ENCODE results near the gene ARHGAP24. TPM values are rescaled to one million over a fixed set of nuclear protein-coding genes. Genes with fewer than 3 reads are reported as not detected.
A peak's percentile ranks its signal among the peaks of the same experiment; 100 is the strongest.

ARHGAP24 gene
- total RNA-seq, 2 donors from 2014 or later: 34.0 to 42.0 TPM

- Histone ChIP-seq H3K27ac (peak overlapping the region; percentile 61 to 72), H3K4me3 (no peak overlapping the region)
- no peak for DNase-seq (ENCODE audit: low spot score)
Observed at GRCh38 chr4:85761803-85762528, 287.0 kb downstream of the ARHGAP24 start.

DNA sequence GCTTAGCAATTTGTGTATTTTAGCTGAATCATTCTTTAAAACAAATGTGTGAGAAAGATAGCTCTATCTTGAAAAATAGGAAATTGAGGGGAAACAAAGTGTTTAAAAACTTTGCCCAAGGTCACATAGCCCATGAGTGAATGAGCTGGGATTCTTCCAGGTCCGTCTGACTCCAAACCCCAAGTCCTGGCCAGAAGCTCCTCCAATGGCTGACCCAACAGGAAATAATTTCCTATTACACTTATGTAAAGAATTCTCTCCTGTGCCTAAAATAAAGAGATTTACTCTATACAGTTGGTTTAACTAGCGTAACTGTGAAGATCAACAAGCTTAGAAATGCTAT, 287.6 kb downstream of the ARHGAP24 start:
- Histone ChIP-seq H3K36me3 (no peaks in the 10 kb centered on the region), H3K4me3 (no peak overlapping the region), H3K9me3 (no peaks in the 10 kb centered on the region), H3K4me1 (peaks cover 0 to 26% of the 10 kb centered on the region in 2 donors), H3K27me3 (no peaks in the 10 kb centered on the region), H3K27ac (peak overlapping the region; percentile 61 to 72)
- TF ChIP-seq CTCF (IDR thresholded peaks at IDR 0.05): no peak
- no peak for DNase-seq (ENCODE audit: low spot score)

More at GRCh38 chr4:85761803-85762528, 287.0 kb downstream of the ARHGAP24 start:
- Histone ChIP-seq H3K4me1 (peaks cover 0 to 26% of the 10 kb centered on the region in 2 donors), H3K36me3 (no peaks in the 10 kb centered on the region), H3K9me3 (no peaks in the 10 kb centered on the region), H3K27me3 (no peaks in the 10 kb centered on the region)
- no peak for TF ChIP-seq CTCF (IDR thresholded peaks at IDR 0.05)

DNA sequence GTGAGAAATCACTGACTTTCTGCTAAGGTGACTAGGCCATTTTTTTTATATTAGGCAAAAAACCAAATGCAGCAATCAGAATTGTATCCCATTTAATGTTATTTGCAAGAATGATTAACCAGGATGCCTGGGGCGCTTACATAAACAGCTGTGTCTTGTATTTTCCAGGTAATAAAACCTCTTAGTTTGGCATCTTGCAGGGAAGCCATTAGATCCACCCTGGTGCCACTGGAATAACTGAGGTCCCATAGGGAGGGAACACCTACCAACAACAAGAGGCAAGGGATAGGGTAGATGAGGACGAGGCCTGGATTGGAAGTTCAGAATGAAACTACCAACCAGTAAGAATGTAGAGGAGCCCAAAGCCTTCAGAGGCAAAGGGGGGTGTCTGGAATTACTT, 288.3 kb downstream of the ARHGAP24 start:
- peak overlapping the region in 1 of 2 donors; percentile 72 for H3K27ac ChIP-seq

DNA sequence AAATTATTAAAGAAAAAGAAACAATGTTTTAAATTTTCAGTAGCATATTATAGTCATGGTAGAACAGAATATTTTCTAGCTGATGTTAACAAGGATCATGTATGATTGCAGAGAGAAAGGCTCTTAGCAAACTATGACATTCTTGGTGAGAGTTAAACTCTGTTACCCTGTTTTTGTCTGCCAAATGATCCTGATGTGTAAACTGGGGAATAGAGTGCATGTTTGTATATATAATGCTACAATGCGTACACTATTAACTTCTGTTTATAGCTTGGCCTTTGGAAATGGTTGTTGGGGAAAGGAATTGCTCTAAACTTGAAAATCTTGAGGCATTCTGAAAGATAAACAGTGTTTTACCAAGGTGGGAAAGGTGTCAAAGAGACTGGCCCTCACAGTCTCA, 292.7 kb downstream of the ARHGAP24 start:
- no peak for TF ChIP-seq CTCF (IDR thresholded peaks at IDR 0.05)
- Histone ChIP-seq H3K36me3 (no peaks in the 10 kb centered on the region), H3K4me3 (no peak overlapping the region), H3K27me3 (no peaks in the 10 kb centered on the region), H3K27ac (no peak overlapping the region), H3K4me1 (peaks cover 0 to 2% of the 10 kb centered on the region in 2 donors), H3K9me3 (no peaks in the 10 kb centered on the region)
- DNase-seq (ENCODE audit: low spot score): no peak

More for the DNA sequence above, 288.3 kb downstream of the ARHGAP24 start:
- Histone ChIP-seq H3K36me3 (no peaks in the 10 kb centered on the region), H3K4me1 (peaks cover 0 to 26% of the 10 kb centered on the region in 2 donors), H3K9me3 (no peaks in the 10 kb centered on the region), H3K27me3 (no peaks in the 10 kb centered on the region), H3K4me3 (no peak overlapping the region)
- no peak for DNase-seq (ENCODE audit: low spot score)
- no peak for TF ChIP-seq CTCF (IDR thresholded peaks at IDR 0.05)

DNA sequence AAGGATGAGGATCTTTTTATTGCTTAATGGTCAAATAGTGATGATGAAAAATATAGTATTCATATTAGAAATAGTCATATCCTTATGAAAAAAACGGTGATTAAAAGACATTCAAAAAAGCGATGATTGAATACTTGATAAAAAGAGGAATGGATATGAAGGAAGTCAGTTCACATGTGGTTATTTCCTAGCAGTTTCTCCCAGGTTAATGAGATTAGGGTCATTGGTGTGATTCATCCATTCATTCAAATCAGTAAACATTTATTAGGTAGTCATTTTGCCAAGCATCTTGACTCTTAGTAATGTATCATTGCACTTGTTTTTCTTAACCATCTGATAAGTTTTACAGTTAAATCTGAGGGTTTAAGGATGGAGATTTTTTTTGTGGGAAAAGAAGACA, 294.1 kb downstream of the ARHGAP24 start:
- no peak for DNase-seq (ENCODE audit: low spot score)
- no peaks in the 10 kb centered on the region for H3K9me3 ChIP-seq
- no peaks in the 10 kb centered on the region for H3K36me3 ChIP-seq
- no peak for TF ChIP-seq CTCF (IDR thresholded peaks at IDR 0.05)
- no peaks in the 10 kb centered on the region for H3K4me1 ChIP-seq
- no peaks in the 10 kb centered on the region for H3K27me3 ChIP-seq
- H3K4me3 ChIP-seq: no peak overlapping the region
- H3K27ac ChIP-seq: no peak overlapping the region

- no peaks in the 10 kb centered on the region for H3K36me3 ChIP-seq
- H3K4me1 ChIP-seq: peaks cover 0 to 8% of the 10 kb centered on the region in 2 donors
- H3K4me3 ChIP-seq: no peak overlapping the region
- TF ChIP-seq CTCF (IDR thresholded peaks at IDR 0.05): no peak
- no peak overlapping the region for H3K27ac ChIP-seq
- DNase-seq (ENCODE audit: low spot score): no peak
- no peaks in the 10 kb centered on the region for H3K27me3 ChIP-seq
- H3K9me3 ChIP-seq: no peaks in the 10 kb centered on the region
Observed at GRCh38 chr4:85772470-85772869, 297.5 kb downstream of the ARHGAP24 start.

All from right atrium auricular region (tissue), 2 donors.